Measurements from ENCODE around the gene USP48. TPM values are rescaled to one million over a fixed set of nuclear protein-coding genes. Genes with fewer than 3 reads are reported as not detected.

Gene USP48
- total and polyA plus RNA-seq, 2 of the 4 experiments (the other 2 are of a cell fraction): 24.7 to 25.0 TPM

DNA sequence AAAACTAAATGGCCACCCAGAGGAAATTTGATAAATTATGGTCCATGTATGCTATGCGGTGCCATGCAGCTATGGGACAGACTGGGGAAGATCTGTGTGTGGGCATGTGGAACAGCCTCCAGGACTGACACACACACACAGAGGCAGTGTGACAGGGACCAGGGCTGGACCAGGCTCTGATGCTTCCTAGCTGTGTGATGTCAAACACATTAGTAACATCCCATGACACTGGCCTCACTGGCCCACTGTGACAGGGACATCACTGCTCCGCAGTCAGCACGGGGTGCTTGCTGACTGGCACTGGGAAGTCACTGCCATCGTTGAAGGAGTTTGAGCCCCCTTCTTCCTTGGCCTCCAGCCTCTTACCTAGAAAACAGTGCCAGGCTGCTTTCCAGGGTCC is 127.7 kb downstream of the USP48 start:
- 78% methylated on average over 3 of the region's 4 CpGs; no CpG with 5 or more reads in 1 of the 2 experiments for WGBS, 2 experiments (ENCODE audit: extremely low coverage in 2 of 2, insufficient read length in 1 of 2)
- no peak overlapping the region for H2AK5ac ChIP-seq (ENCODE audit: low read depth, low read length)
- H3K23ac ChIP-seq (ENCODE audit: low read depth, low read length): no peak overlapping the region
- ChIA-PET POLR2A (ENCODE audit: unreplicated experiment) (no interaction called here), CTCF (no interaction called here)
- in situ Hi-C loops (cut with MboI; ENCODE audit: low sequenced_read_pairs) (loop anchor here (10.0 kb wide), 2 partner anchors 280 to 400 kb away; no protein-coding TSS in a partner anchor), dilution Hi-C loops (cut with HindIII; ENCODE audit: low sequenced_read_pairs, unreplicated experiment) (no loop called here), intact Hi-C loops (cut with micrococcal nuclease) (loop anchor here (5.0 to 10.0 kb wide), 3 partner anchors 120 to 400 kb away; no protein-coding TSS in a partner anchor)
- no peak overlapping the region for H3K27ac ChIP-seq (ENCODE audit: insufficient read depth, low read length)
- H3K4me3 ChIP-seq (ENCODE audit: insufficient read depth, low read depth, low read length): no peak overlapping the region
- H3K4ac ChIP-seq (ENCODE audit: low read depth, low read length): no peak overlapping the region
- no peaks in the 10 kb centered on the region for H3K36me3 ChIP-seq (ENCODE audit: control insufficient read depth, insufficient read depth, low read length)
- H4K91ac ChIP-seq (ENCODE audit: insufficient read depth, low read depth, low read length): no peak overlapping the region
- H4K8ac ChIP-seq (ENCODE audit: low read depth in 2 of 2, low read length in 2 of 2): no peak overlapping the region
- H4K20me1 ChIP-seq (ENCODE audit: insufficient read depth, low read length): peaks cover 9% of the 10 kb centered on the region; the same call in 1 of the 2 replicates
- H3K9me3 ChIP-seq (ENCODE audit: control insufficient read depth, insufficient read depth, low read length): no peaks in the 10 kb centered on the region
- no TSS peak for BruUV-seq (replicated peaks)
- no peak overlapping the region for H2AK9ac ChIP-seq (replicated peaks; ENCODE audit: low read depth, low read length, poor library complexity)
- no peak overlapping the region for H3K56ac ChIP-seq (ENCODE audit: extremely low read depth, insufficient read depth, low read length)
- H3K4me2 ChIP-seq (ENCODE audit: low read depth, low read length): no peak overlapping the region
- H3K14ac ChIP-seq (replicated peaks; ENCODE audit: low read depth, low read length): no peak overlapping the region
- H4K5ac ChIP-seq (ENCODE audit: low read depth, low read length): no peak overlapping the region
- DNase-seq (no peak), ATAC-seq (ENCODE audit: low read depth) (no peak)
- H2BK5ac ChIP-seq (ENCODE audit: low read depth, low read length, poor library complexity, severe bottlenecking): no peak overlapping the region
- H3K4me1 ChIP-seq (ENCODE audit: control insufficient read depth, insufficient read depth, low read length): peaks cover 3% of the 10 kb centered on the region; the same call in 1 of the 2 replicates
- no peak overlapping the region for H2BK15ac ChIP-seq (ENCODE audit: low read depth, low read length)
- no peak overlapping the region for H2BK120ac ChIP-seq (ENCODE audit: low read depth, low read length)
- TF ChIP-seq MXI1 (IDR thresholded peaks at IDR 0.05; ENCODE audit: borderline replicate concordance, low read depth, low read length): no peak
- no peak for TF ChIP-seq CHD1 (IDR thresholded peaks at IDR 0.05; ENCODE audit: low read depth, low read length)
- TF ChIP-seq RCOR1 (IDR thresholded peaks at IDR 0.05; ENCODE audit: insufficient replicate concordance, low read length): no peak
- no peak for TF ChIP-seq SMC3 (IDR thresholded peaks at IDR 0.05; ENCODE audit: low read depth, low read length)
- no peak for TF ChIP-seq RFX5 (IDR thresholded peaks at IDR 0.05; ENCODE audit: low read depth, low read length)
- TF ChIP-seq POLR2A (IDR thresholded peaks at IDR 0.05; ENCODE audit: low read depth, low read length): no peak
- TF ChIP-seq, protein P1, sequence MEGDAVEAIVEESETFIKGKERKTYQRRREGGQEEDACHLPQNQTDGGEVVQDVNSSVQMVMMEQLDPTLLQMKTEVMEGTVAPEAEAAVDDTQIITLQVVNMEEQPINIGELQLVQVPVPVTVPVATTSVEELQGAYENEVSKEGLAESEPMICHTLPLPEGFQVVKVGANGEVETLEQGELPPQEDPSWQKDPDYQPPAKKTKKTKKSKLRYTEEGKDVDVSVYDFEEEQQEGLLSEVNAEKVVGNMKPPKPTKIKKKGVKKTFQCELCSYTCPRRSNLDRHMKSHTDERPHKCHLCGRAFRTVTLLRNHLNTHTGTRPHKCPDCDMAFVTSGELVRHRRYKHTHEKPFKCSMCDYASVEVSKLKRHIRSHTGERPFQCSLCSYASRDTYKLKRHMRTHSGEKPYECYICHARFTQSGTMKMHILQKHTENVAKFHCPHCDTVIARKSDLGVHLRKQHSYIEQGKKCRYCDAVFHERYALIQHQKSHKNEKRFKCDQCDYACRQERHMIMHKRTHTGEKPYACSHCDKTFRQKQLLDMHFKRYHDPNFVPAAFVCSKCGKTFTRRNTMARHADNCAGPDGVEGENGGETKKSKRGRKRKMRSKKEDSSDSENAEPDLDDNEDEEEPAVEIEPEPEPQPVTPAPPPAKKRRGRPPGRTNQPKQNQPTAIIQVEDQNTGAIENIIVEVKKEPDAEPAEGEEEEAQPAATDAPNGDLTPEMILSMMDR (conservative IDR thresholded peaks at IDR 0.05; ENCODE audit: low read depth, low read length): no peak
- no peak for TF ChIP-seq USF2 (IDR thresholded peaks at IDR 0.05; ENCODE audit: low read depth, low read length)
- no peak for TF ChIP-seq CEBPB (IDR thresholded peaks at IDR 0.05; ENCODE audit: low read depth, low read length)
- no peak for TF ChIP-seq MAFK (IDR thresholded peaks at IDR 0.05; ENCODE audit: low read depth, low read length)
- TF ChIP-seq MAZ (IDR thresholded peaks at IDR 0.05; ENCODE audit: borderline replicate concordance, low read depth, low read length): no peak
- TF ChIP-seq RAD21 (IDR thresholded peaks at IDR 0.05; ENCODE audit: low read length): no peak
- TF ChIP-seq BHLHE40 (IDR thresholded peaks at IDR 0.05; ENCODE audit: low read depth, low read length): no peak
- no peak for TF ChIP-seq NFE2L2 (IDR thresholded peaks at IDR 0.05; ENCODE audit: low read depth, low read length)
- peaks cover 49% of the 10 kb centered on the region for H3K27me3 ChIP-seq (ENCODE audit: control insufficient read depth, insufficient read depth, low read length)
- H2AFZ ChIP-seq (replicated peaks; ENCODE audit: low read length, poor library complexity): no peak overlapping the region
- H3K9ac ChIP-seq (ENCODE audit: low read depth, low read length): no peak overlapping the region
- no peak overlapping the region for H3K18ac ChIP-seq (ENCODE audit: low read depth, low read length)
- no peaks in the 10 kb centered on the region for H3K79me1 ChIP-seq (ENCODE audit: low read depth in 1 of 2, low read length in 2 of 2)
- H3K9me1 ChIP-seq (ENCODE audit: insufficient read depth, low read length): 0 out of 2 replicates have a peak, but pooled peaks cover 5% of the 10 kb centered on the region
- H2BK20ac ChIP-seq (ENCODE audit: low read depth, low read length): no peak overlapping the region

Measured in IMR-90 (cell line).